A204.1 (cell line): ENCODE results near the gene ZNF226.
A peak's percentile ranks its signal among the peaks of the same experiment; 100 is the strongest.
"Not testable (repeated sequence)": the region's sequence is repeated elsewhere in the genome, so short reads cannot be mapped to it uniquely, and the experiment has no call there.

Source experiments
- FAIRE-seq: peaks from 2 replicates; lab custom pipeline; 2012; peaks lifted over from hg19 to GRCh38; lab: Jason Lieb, UNC

The ZNF226 gene

GRCh38 chr19:44212250-44212865 is 47.5 kb downstream of the ZNF226 start, which contains the start of gene ZNF227:
Gene ZNF227 (plus strand): TSS chr19:44212532. CDS start chr19:44217793, 5,261 bp downstream.
- FAIRE-seq = peak; percentile 99

- FAIRE-seq = no peak
These were observed 48.0 kb downstream of the ZNF226 start for GRCh38 chr19:44212866-44213346.

- not testable (repeated sequence) for FAIRE-seq
These were observed 55.0 kb downstream of the ZNF226 start for GRCh38 chr19:44219926-44220325.

GRCh38 chr19:44220761-44221160 is 55.9 kb downstream of the ZNF226 start:
- FAIRE-seq = not testable (repeated sequence)

- not testable (repeated sequence) for FAIRE-seq
These were observed 56.4 kb downstream of the ZNF226 start for GRCh38 chr19:44221291-44221690.
